Retinal pigment epithelial cell (primary cell): ENCODE measurements around the gene VOPP1.

Experiments used
- DNase-seq: peaks from one replicate; pipeline ENCODE4 v3.0.0-alpha.2; 2010; ENCODE audit warnings: low read depth
- H3K4me3 ChIP-seq: 2 replicates; pipeline ENCODE4 v1.5.1; 2011; ENCODE audit warnings: mild to moderate bottlenecking, low read length, control low read depth, moderate library complexity
- CTCF ChIP-seq: conservative IDR thresholded peaks from 2 replicates; pipeline ENCODE4 v1.5.1; 2011; ENCODE audit warnings: low read depth, low read length, control low read depth, inconsistent platforms

Gene VOPP1

DNA sequence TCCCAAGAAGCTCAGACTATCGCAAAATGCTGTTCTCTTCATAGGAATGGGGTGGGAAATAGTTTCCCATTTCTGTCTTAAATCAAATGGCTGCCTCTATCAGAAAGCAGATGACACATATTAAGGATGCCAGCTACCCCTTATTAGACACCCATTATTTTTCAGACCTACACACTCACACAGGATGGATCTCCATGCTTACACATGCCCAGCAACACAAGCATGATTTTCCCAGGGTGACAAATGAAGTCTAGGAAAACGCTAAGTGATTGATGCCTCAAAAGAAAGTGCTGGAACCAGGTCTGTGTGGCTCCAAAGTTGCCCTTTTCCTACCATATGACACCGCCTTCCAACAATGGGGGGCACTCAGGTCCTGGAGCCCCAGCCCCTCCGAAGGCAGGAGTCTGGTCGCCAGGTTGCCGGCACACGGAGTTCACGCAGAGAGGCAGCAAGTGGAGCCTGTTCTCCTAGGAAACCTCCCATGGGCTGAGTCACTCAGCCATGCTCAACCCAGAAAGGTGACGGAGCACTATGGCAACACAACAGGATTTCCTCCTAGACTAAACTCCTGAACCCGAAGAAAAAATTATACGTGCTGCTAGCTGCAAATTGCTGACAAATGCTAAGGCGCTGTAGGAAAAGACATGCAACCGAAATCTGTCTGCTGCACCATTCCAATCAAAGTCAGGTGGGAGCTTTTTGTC is 19.8 kb downstream of the VOPP1 start:
- peak; percentile 88 for DNase-seq
- H3K4me3 ChIP-seq = peak overlapping the region; percentile 27
- no peak for TF ChIP-seq CTCF

DNA sequence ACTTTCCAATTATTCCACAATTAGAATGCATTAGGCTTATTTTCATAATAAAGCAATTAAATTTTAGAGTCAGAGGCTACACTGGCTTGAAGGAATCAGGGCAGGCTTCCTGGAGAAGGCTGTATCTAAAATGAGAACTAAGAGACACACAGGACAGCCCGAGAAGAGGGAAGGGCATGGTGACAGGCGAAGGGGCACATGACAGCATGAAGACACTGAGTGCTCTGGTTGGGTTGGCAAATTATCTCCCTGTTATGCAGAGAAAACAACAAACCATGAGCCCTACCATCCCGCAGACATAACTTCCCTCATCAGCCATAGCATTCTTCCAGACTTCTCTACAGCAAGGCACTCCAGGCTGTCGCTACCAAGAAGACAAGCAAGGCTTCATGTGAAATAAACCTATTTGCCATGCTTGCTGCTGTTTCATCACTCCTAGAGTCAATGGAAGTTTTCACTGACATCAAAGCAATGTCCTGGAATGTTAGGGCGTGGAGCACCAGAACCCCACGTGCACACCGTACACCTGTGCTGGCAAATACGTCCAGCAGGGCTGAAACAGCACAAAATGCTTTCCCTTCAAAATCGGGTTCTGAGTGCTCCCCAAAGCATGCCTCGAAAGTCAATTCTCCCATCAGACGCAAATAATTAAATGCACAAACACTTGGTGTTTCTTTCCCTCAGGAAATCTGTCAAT is 21.3 kb downstream of the VOPP1 start:
- DNase-seq = no peak
- H3K4me3 ChIP-seq = no peak overlapping the region
- no peak for TF ChIP-seq CTCF

DNA sequence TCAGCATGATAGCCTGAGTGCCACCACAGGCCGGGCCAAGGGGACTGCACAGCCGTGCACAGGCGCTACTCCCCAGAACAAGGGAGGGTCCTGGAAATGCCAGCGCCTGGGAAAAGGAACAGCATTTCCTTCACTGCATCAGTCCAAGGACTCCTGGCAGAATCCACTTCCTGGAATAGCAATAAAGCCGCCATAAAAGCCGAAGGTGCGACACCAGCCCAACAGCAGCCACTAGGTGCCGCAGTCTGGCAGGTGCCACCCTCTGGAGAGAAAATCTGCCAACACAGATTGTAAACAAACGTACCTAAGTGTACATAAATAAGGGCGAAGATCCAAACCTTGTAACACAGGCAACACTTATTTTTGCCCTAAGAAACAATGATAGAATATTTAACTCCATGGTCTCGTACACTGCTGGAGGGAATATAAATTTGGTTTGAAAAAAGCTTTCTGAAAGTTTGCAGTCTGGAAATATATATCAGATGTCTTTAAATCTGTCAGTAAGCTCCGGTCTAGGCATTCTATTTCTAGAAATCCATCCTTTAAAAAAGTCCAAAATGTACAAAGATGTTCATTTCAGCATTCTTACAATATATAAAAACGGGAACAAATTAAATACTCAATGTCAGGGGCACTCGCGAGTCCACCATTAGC is 22.2 kb downstream of the VOPP1 start:
- no peak for TF ChIP-seq CTCF
- H3K4me3 ChIP-seq = no peak overlapping the region
- no peak for DNase-seq

DNA sequence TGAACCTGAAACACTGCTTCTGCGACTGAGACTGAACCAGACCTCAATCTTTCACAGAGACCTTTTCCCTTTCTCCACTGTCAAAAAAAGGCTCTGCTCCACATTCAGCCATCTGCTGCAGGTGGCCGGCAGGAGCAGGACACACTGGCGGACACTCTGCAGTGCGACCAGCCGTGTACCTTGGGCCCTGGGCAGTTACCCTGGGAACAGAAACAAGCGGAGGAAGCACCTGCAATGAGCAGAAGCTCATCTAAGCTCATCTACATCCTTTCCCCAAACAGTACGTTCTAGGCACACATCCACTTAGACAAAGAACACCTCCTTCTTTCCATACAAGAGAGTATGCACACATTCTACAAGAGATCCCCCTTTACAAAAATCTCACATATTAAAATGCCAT is 22.8 kb downstream of the VOPP1 start:
- DNase-seq = no peak
- no peak for TF ChIP-seq CTCF
- no peak overlapping the region for H3K4me3 ChIP-seq

- TF ChIP-seq CTCF = no peak
These were observed 24.0 kb downstream of the VOPP1 start for GRCh38 chr7:55548295-55548731.

GRCh38 chr7:55546814-55547213 is 25.5 kb downstream of the VOPP1 start:
- peak; percentile 95 for DNase-seq
- TF ChIP-seq CTCF = no peak
- no peak overlapping the region for H3K4me3 ChIP-seq

More at GRCh38 chr7:55548295-55548731, 24.0 kb downstream of the VOPP1 start:
- H3K4me3 ChIP-seq = no peak overlapping the region
- no peak for DNase-seq

DNA sequence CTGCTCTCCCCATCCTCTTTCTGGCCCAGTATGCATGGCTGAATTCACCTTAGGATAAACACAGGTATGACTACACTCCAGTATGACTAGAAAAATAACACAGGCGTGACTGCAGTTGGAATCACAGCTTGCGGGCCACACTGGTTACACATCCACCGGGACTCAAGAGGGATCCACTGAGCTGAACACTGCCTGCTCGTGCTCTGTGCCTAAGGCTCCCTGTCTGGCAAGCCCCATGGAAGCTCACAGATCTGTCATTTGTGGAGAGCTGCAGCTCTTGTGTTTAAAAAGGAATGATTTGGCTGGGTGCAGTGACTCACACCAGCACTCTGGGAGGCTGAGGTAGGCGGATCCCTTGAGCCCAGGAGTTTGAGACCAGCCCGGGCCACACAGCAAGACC is 26.8 kb downstream of the VOPP1 start:
- no peak overlapping the region for H3K4me3 ChIP-seq
- TF ChIP-seq CTCF = peak; percentile 23
- DNase-seq = no peak
